HG03571 (cell line): ENCODE data around the gene ATG4C.
A peak's percentile ranks its signal among the peaks of the same experiment; 100 is the strongest.
"Not testable (repeated sequence)": the region's sequence is repeated elsewhere in the genome, so short reads cannot be mapped to it uniquely, and the experiment has no call there.

Experiments used
- ATAC-seq: cut with Tn5 transposase; IDR thresholded peaks from one replicate; pipeline ENCODE4 v1.9.1; 2021; ENCODE audit not compliant: unreplicated experiment

Gene ATG4C, protein sequence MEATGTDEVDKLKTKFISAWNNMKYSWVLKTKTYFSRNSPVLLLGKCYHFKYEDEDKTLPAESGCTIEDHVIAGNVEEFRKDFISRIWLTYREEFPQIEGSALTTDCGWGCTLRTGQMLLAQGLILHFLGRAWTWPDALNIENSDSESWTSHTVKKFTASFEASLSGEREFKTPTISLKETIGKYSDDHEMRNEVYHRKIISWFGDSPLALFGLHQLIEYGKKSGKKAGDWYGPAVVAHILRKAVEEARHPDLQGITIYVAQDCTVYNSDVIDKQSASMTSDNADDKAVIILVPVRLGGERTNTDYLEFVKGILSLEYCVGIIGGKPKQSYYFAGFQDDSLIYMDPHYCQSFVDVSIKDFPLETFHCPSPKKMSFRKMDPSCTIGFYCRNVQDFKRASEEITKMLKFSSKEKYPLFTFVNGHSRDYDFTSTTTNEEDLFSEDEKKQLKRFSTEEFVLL

DNA sequence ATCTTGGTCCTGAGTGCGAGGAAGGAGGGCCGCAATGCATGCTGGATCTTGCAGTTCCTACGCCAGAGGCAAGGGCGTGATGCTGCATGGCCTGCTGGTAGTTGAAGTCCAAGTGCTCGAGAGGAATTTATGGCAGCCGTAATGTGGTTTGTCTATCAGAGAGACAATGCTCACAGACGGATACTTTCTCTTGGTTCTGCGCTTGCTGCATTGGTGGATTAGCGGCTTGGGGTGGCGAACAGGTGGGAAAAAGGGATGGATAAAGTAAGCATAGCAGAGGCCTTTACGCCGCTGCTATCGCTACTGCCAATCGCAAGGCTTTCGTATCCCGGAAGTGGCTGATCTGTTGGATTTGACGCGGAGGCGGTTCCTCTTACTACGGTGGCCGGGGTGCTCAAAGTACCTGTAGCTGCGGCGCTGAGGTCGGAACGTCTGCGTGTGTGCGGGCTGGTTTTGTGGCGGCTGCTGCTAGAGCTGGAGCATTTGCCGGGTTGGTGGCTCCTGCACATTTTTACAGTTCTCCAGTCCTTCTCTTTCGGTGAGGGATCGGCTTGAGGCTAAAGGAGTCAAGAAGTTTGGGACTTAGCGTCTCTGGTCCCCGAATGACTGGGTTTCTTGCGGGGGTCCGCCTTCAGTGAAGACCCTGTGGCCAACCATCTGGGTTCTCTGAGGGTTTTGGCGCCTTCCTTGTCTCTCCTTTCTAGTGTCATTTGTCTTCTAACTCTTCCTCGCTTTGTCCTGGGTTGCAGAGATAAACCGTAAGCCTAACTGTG lies at the start of gene ATG4C:
TSS of gene ATG4C (plus strand) at position 397 of the 773 bp plus-strand sequence. CDS start 19,655 bp downstream, outside the sequence.
- ATAC-seq, result peak; percentile 86

GRCh38 chr1:62735491-62736171 lies 48.3 kb upstream of the ATG4C start:
- no peak for ATAC-seq

- ATAC-seq, result not testable (repeated sequence)
These were observed 43.2 kb upstream of the ATG4C start for GRCh38 chr1:62740701-62741100.

DNA sequence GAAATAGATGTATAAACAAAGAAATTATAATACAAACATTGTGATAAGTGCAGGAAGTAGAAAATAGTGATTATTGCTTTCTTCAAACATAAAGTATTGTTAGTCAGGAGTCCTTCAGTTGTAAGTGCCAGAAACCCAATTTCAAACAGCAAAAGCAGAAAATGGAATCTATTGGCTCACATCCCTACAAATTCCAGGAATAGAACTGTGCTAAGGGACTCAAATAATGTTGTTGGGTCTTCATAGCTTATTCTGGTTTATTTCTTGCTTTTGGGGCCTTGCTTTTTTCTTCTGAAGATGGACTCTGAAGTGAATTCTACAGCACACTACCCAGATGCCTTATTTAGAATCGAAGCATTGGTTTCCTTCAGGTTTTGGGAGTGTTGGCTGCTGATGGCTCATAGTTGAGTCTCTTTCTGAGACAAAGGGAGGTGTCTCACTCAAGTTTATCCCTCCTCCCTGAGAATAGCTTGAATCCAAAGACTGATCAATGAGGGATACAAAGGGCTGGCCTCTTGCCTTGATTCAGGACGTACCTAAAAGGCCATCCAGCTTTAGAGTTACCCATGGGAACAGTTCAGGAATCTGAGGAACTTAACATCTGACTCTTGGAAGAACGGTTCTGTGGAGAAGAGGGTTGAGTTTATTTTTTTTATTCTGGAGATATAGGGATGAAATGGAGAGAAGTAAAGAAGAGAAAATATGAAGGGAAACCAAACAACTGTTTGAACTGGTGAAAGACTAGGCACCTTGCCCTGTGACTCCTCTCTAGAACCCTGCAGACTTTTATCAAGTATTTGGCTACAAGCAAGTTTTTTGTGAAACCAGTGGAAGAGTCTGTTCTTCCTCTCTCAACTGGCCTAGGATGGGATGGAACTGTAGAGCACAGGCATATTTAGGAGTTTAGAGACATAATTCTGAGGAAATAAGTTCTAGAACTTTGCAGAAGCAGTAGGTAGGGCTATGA lies 39.0 kb upstream of the ATG4C start:
- ATAC-seq, result no peak

GRCh38 chr1:62746086-62746808 lies 37.7 kb upstream of the ATG4C start:
- no peak for ATAC-seq

DNA sequence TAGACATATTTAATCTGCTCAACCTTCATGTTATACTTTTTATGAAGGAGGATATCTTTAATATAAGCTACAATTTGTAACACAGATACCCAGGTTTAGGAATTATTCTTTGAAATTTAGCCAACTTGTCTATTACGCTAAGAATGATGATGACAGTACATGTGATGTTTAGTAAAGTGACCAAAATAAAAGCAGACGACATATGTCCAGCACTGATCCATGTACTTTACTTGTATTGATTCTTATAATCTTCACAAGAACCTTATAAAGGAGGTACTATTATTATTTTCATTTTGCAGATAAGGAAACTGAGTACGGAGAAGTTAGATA lies 37.2 kb upstream of the ATG4C start:
- ATAC-seq, result no peak

DNA sequence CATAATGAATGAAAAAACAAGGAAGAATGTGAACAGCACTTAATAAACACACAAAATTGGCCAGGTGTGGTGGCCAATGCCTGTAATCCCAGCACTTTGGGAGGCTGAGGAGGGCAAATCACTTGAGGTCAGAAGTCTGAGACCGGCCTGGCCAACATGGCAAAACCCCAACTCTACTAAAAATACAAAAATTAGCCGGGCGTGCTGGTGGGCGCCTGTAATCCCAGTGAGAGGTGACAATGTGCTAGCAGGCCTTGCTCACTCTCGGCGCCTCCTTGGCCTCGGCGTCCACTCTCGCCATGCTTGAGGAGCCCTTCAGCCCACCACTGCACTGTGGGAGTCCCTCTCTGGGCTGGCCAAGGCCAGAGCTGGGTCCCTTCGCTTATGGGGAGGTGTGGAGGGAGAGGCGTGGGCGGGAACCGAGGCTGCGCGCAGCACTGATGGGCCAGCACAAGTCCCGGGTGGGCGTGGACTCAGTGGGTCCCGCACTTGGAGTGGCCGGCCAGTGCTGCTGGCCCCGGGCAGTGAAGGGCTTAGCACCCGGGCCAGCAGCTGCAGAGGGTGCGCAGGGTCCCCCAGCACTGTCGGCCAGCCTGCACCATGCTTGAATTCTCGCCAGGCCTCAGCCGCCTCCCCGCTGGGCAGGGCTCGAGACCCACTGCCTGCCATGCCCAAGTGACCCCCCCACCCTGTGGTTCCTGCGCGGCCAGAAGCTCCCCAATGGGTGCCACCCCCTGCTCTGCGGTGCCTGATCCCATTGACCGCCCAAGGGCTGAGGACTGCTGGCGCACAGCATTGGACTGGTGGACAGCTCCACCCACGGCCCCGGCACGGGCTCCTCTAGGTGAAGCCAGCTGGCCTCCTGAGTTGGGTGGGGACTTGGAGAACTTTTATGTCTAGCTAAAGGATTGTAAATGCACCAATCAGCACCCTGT lies 30.6 kb upstream of the ATG4C start:
- ATAC-seq, result no peak

DNA sequence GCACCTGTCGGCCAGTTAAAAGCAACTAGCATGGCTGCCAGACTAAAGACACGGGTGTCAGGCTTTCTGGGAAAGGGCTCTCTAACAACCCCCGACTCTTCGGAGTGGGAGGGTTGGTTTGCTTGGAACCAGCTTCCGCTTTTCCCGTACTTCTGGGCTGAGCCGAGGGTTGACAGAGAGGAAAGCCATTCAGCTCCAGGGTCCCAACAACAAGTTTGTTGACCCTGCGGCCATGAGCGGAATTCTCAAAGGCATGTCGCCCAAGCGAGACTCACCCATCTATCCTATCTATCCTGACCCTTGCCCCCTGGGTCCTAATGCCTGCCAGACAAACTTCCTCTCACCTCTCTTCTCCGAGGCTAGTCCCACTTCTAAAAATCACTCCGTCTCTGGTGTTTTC lies 29.0 kb upstream of the ATG4C start:
- not testable (repeated sequence) for ATAC-seq

- ATAC-seq, result not testable (repeated sequence)
These were observed 27.6 kb upstream of the ATG4C start for GRCh38 chr1:62756255-62756884.

DNA sequence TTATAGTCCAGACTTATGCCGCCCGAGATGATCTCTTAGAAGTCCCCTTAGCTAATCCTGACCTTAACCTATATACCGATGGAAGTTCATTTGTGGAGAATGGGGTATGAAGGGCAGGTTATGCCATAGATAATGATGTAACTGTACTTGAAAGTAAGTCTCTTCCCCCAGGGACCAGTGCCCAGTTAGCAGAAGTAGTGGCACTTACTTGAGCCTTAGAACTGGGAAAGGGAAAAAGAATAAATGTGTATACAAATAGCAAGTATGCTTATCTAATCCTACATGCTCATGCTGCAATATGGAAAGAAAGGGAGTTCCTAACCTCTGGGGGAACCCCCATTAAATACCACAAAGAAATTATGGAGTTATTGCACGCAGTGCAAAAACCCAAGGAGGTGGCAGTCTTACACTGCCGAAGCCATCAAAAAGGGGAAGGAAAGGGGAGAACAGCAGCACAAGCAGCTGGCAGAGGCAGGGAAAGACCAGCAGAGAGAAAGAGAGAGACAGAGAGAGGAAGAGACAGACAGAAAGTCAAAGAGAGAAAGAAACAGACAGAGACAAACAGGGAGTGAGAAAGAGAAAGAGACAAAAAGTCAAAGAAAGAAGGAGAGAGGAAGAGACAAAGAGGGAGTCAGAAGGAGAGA lies 24.6 kb upstream of the ATG4C start:
- ATAC-seq, result not testable (repeated sequence)

DNA sequence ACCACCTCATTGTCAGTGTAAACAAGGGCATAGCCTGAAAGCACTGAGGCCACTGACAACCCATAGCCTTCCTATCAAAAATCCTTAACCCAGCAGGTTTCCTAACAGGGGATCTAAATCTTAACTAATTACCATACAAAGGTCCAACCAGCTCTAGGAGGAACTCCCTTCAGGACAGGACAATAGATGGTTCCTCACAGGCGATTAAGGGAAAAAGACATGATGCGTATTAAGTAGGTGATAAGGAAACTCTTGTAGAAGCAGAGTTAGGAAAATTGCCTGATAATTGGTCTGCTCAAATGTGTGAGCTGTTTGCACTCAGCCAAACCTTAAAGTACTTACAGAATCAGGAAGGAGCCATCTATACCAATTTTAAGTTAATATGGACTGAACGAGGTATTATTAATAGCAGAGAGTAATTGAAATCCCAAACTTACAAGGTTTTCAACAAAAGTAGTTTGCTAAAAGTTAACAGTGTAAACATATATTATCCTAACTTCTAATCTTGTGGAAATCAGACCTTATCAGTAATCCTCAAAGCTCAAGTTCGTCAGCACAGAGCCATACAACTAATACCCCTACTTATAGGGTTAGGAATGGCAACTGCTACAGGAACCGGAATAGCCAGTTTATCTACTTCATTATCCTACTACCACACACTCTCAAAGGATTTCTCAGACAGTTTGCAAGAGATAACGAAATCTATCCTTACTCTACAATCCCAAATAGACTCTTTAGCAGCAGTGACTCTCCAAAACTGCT lies 23.7 kb upstream of the ATG4C start:
- not testable (repeated sequence) for ATAC-seq

DNA sequence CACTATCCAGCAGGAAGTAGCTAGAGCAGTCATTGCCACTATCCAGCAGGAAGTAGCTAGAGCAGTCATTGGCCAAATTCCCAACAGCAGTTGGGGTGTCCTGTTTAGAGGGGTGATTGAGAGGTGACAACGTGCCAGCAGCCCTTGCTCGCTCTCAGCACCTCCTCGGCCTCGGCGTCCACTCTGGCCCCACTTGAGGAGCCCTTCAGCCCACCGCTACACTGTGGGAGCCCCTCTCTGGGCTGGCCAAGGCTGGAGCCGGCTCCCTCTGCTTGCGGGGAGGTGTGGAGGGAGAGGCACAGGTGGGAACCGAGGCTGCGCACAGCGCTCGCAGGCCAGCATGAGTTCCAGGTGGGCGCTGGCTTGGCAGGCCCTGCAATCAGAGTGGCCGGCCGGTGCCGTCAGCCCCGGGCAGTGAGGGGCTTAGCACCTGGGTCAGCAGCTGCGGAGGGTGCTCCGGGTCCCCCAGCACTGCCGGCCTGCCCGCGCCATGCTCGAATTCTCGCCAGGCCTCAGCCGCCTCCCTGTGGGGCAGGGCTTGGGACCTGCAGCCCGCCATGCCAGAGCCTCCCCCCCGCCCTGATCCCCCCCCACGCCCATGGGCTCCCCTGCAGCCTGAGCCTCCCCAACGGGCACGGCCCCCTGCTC lies 22.6 kb upstream of the ATG4C start:
- ATAC-seq, result not testable (repeated sequence)

DNA sequence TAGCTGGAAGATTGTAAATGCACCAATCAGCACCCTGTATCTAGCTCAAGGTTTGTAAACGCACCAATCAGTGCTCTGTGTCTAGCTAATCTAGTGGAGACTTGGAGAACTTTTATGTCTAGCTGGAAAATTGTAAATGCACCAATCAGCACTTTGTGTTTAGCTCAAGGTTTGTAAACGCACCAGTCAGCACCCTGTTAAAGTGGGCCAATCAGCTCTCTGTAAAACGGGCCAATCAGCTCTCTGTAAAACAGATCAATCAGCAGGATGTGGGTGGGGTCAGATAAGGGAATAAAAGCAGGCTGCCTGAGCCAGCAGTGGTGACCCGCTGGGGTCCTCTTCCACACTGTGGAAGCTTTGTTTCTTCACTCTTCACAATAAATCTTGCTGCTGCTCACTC lies 21.9 kb upstream of the ATG4C start:
- not testable (repeated sequence) for ATAC-seq

DNA sequence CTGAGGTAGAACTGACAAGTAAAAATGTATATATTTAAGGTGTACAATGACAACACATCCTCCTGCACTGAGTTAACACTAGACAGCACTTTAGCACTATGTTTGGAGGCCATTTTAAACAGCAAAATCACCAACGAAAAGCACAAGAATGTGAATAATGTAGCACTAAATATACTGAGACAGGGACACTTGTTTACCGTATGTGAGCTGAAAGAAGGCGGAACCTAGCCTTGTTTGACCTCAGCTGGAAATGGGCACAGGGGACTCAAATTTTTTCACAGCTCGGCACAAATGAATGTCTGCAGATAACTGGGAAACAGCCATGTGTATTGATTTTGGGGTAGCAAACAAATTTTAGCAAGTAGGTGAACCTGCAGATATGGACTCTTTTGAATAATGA lies 18.0 kb upstream of the ATG4C start:
- no peak for ATAC-seq

DNA sequence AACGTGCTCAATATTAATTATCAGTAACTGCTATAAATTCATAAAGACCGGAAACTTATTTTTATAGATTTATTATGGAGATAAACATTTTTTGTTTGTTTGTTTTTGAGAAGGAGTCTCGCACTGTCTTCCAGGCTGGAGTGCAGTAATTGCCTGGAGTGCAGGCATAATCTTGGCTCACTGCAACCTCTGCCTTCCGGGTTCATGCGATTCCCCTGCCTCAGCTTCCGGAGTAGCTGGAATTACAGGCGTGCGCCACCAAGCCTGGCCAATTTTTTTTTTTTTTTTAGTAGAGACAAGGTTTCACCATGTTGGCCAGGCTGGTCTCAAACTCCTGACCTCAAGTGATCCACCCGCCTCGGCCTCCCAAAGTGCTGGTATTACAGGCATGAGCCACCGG lies 15.4 kb upstream of the ATG4C start:
- ATAC-seq, result not testable (repeated sequence)

- no peak for ATAC-seq
These were observed 11.2 kb upstream of the ATG4C start for GRCh38 chr1:62772607-62773295.
